Parathyroid adenoma (tissue), 2 donors: ENCODE data around the gene PLEKHD1.

Experiments used
- H2AFZ ChIP-seq: fragments of 300-600 bp; sonication (generic); one replicate; pipeline ENCODE4 v1.7.0; 2017; ENCODE audit warnings: antibody characterized with exemption, mild to moderate bottlenecking
- H3K27ac ChIP-seq: fragments of 300-600 bp; sonication (generic); one replicate; pipeline ENCODE4 v1.7.0; 2017
- H3K27me3 ChIP-seq: fragments of 300-600 bp; sonication (generic); one replicate; pipeline ENCODE4 v1.7.0; 2017; ENCODE audit warnings: low read length; ENCODE audit not compliant: control insufficient read depth, insufficient read depth
- H3K36me3 ChIP-seq: fragments of 300-600 bp; sonication (generic); one replicate; pipeline ENCODE4 v1.7.0; 2017; ENCODE audit warnings: low read length; ENCODE audit not compliant: control insufficient read depth, insufficient read depth
- H3K4me1 ChIP-seq: fragments of 300-600 bp; sonication (generic); one replicate; pipeline ENCODE4 v1.7.0; 2017; ENCODE audit warnings: control low read depth
- H3K4me2 ChIP-seq: fragments of 300-600 bp; sonication (generic); one replicate; pipeline ENCODE4 v1.7.0; 2017; ENCODE audit warnings: low read length
- H3K4me3 ChIP-seq: fragments of 300-600 bp; sonication (generic); one replicate; pipeline ENCODE4 v1.7.0; 2017; ENCODE audit warnings: low read depth, low read length
- H3K79me2 ChIP-seq: fragments of 300-600 bp; sonication (generic); one replicate; pipeline ENCODE4 v1.7.0; 2017; ENCODE audit warnings: control low read depth
- H3K9ac ChIP-seq: fragments of 300-600 bp; sonication (generic); one replicate; pipeline ENCODE4 v1.7.0; 2017; ENCODE audit warnings: mild to moderate bottlenecking
- H3K9me3 ChIP-seq: fragments of 300-600 bp; sonication (generic); one replicate; pipeline ENCODE4 v1.7.0; 2017; ENCODE audit warnings: low read length; ENCODE audit not compliant: control insufficient read depth
- CTCF ChIP-seq: fragments of 300-600 bp; sonication (generic); IDR thresholded peaks from one replicate; pipeline ENCODE4 v1.7.0; 2017; ENCODE audit warnings: antibody characterized with exemption, mild to moderate bottlenecking
- donor health status: primary hyperparathyroidism.

The PLEKHD1 gene

GRCh38 chr14:69535230-69535848, 50.8 kb downstream of the PLEKHD1 start:
- no peak overlapping the region for H3K9ac ChIP-seq
- no peaks in the 10 kb centered on the region for H3K27me3 ChIP-seq
- no peaks in the 10 kb centered on the region for H3K9me3 ChIP-seq
- H3K27ac ChIP-seq, result no peak overlapping the region
- no peak overlapping the region for H3K4me3 ChIP-seq
- peak; percentile 50 for TF ChIP-seq CTCF
- H3K4me1 ChIP-seq, result no peaks in the 10 kb centered on the region
- no peak overlapping the region for H3K4me2 ChIP-seq
- no peaks in the 10 kb centered on the region for H3K79me2 ChIP-seq
- peak overlapping the region; percentile 5 for H2AFZ ChIP-seq
- no peaks in the 10 kb centered on the region for H3K36me3 ChIP-seq

GRCh38 chr14:69536971-69537370, 52.4 kb downstream of the PLEKHD1 start:
- Histone ChIP-seq H3K79me2 (no peaks in the 10 kb centered on the region), H3K9me3 (no peaks in the 10 kb centered on the region), H3K27me3 (no peaks in the 10 kb centered on the region), H3K4me1 (no peaks in the 10 kb centered on the region), H3K9ac (no peak overlapping the region), H3K4me2 (no peak overlapping the region), H2AFZ (no peak overlapping the region), H3K27ac (no peak overlapping the region), H3K4me3 (no peak overlapping the region), H3K36me3 (no peaks in the 10 kb centered on the region)
- no peak for TF ChIP-seq CTCF

- H3K9me3 ChIP-seq, result no peaks in the 10 kb centered on the region
- H3K27ac ChIP-seq, result no peak overlapping the region
- no peaks in the 10 kb centered on the region for H3K36me3 ChIP-seq
- H3K9ac ChIP-seq, result no peak overlapping the region
- no peaks in the 10 kb centered on the region for H3K27me3 ChIP-seq
- no peak overlapping the region for H3K4me2 ChIP-seq
- no peaks in the 10 kb centered on the region for H3K4me1 ChIP-seq
- no peaks in the 10 kb centered on the region for H3K79me2 ChIP-seq
- H2AFZ ChIP-seq, result no peak overlapping the region
- TF ChIP-seq CTCF, result no peak
- no peak overlapping the region for H3K4me3 ChIP-seq
Measured at GRCh38 chr14:69537900-69538299, 53.4 kb downstream of the PLEKHD1 start.

- H3K27ac ChIP-seq, result no peak overlapping the region
- H3K27me3 ChIP-seq, result no peaks in the 10 kb centered on the region
- H3K9ac ChIP-seq, result no peak overlapping the region
- H3K9me3 ChIP-seq, result no peaks in the 10 kb centered on the region
- H3K4me3 ChIP-seq, result no peak overlapping the region
- H3K4me1 ChIP-seq, result no peaks in the 10 kb centered on the region
- TF ChIP-seq CTCF, result no peak
- no peaks in the 10 kb centered on the region for H3K79me2 ChIP-seq
- H3K4me2 ChIP-seq, result no peak overlapping the region
- no peaks in the 10 kb centered on the region for H3K36me3 ChIP-seq
- no peak overlapping the region for H2AFZ ChIP-seq
Measured at GRCh38 chr14:69538766-69539165, 54.2 kb downstream of the PLEKHD1 start.
